Measurements from ENCODE around the gene MYRF. TPM values are rescaled to one million over a fixed set of nuclear protein-coding genes. Genes with fewer than 3 reads are reported as not detected.

The MYRF gene
- total and polyA plus RNA-seq, 9 of the 15 experiments (the other 6 are each of a cell fraction or from before 2014, with no cell fraction given), result 2.3 to 25.8 (median 7.1) TPM

GRCh38 chr11:61737636-61738386 is 14.6 kb upstream of the MYRF start:
- Histone ChIP-seq H3K4me1 (replicated peaks in 1 of 2; ENCODE audit: control insufficient read depth in 2 of 2, insufficient read depth in 2 of 2, low read length in 2 of 2) (peaks cover 4 to 53% of the 10 kb centered on the region in 2 experiments; a peak in 2 of 5 replicates), H3K36me3 (ENCODE audit: control insufficient read depth, insufficient read depth, low read length) (no peaks in the 10 kb centered on the region), H2AFZ (ENCODE audit: low read depth, low read length) (no peak overlapping the region), H3K79me2 (ENCODE audit: control insufficient read depth, insufficient read depth, low read length) (no peaks in the 10 kb centered on the region), H3K9ac (ENCODE audit: insufficient read depth in 1 of 2, low read depth in 2 of 2, low read length in 2 of 2) (peak overlapping the region in 1 of 2 experiments; percentile 62; a peak in 2 of 4 replicates), H3K27me3 (ENCODE audit: control insufficient read depth in 2 of 2, insufficient read depth in 2 of 2, low read length in 2 of 2) (peaks cover 4 to 27% of the 10 kb centered on the region in 2 experiments; a peak in 3 of 5 replicates), H3K9me3 (replicated peaks; ENCODE audit: control insufficient read depth, insufficient read depth, low read depth, low read length) (no peaks in the 10 kb centered on the region), H4K20me1 (replicated peaks; ENCODE audit: control insufficient read depth, insufficient read depth, low read length) (peaks cover 9% of the 10 kb centered on the region; the same call in 1 of the 2 replicates), H3K4me3 (no peak overlapping the region), H3K9me1 (ENCODE audit: control insufficient read depth, insufficient read depth, low read length) (no peaks in the 10 kb centered on the region), H3K4me2 (ENCODE audit: insufficient read depth, low read length) (no peak overlapping the region), H3K27ac (ENCODE audit: extremely low read depth, low read depth, low read length) (no peak overlapping the region)
- FAIRE-seq, result no peak
- no TSS peak for BruUV-seq (replicated peaks)
- 22% methylated on average over 16 of the region's 23 CpGs for WGBS (ENCODE audit: insufficient coverage, low coverage, missing lambda C conversion rate)
- in situ Hi-C loops (cut with MboI), result loop anchor here (5.0 kb wide), 1 partner anchor 56 kb away; the partner anchor contains the start of gene DAGLA
- CTCF ChIA-PET (ENCODE audit: low intra/inter-chr PET ratio), result no interaction called here
- intact Hi-C loops (cut with micrococcal nuclease), result no loop called here
- DNase-seq (ENCODE audit: extremely low read depth in 1 of 4, low spot score in 3 of 4), result no peak
- no peak for ATAC-seq
- TF ChIP-seq HINFP (tag; conservative IDR thresholded peaks at IDR 0.05; ENCODE audit: low read depth), result no peak
- TF ChIP-seq POLR3A (IDR thresholded peaks at IDR 0.05; ENCODE audit: borderline replicate concordance, extremely low read depth, insufficient read depth, insufficient read length), result no peak
- no peak for TF ChIP-seq NRF1 (conservative IDR thresholded peaks at IDR 0.05 in 1 of 2, IDR thresholded peaks at IDR 0.05 in 1 of 2)
- POLR2A ChIA-PET, result interaction anchor here (1.0 to 1.4 kb wide), 2 partner anchors 11 to 24 kb away, joined by 3 to 7 read pairs; no protein-coding TSS in a partner anchor

All from K562 (cell line).